Fibroblast of skin of left biceps (primary cell): Measurements from ENCODE around the gene EID1.
"Not testable (repeated sequence)": the region's sequence is repeated elsewhere in the genome, so short reads cannot be mapped to it uniquely, and the experiment has no call there.

Experiments used
- DNase-seq, 2 experiments: peaks; one replicate each; pipeline ENCODE4 v3.0.0-alpha.2; 2013; ENCODE audit warnings: low read depth in 2 of 2

Gene EID1

GRCh38 chr15:48877630-48878595 is at the start of gene EID1:
TSS of gene EID1 (plus strand) at chr15:48878134. CDS start at chr15:48878177, 43 bp downstream.
- DNase-seq = peak; percentile 85 to 86

- DNase-seq = no peak
Measured at GRCh38 chr15:48828471-48828870, 49.5 kb upstream of the EID1 start.

GRCh38 chr15:48828906-48829305 is 49.0 kb upstream of the EID1 start:
- DNase-seq = no peak

- no peak for DNase-seq
Measured at GRCh38 chr15:48832648-48833047, 45.3 kb upstream of the EID1 start.

- no peak for DNase-seq
Measured at GRCh38 chr15:48833526-48834239, 44.3 kb upstream of the EID1 start.

GRCh38 chr15:48834756-48835155 is 43.2 kb upstream of the EID1 start:
- DNase-seq = no peak

DNA sequence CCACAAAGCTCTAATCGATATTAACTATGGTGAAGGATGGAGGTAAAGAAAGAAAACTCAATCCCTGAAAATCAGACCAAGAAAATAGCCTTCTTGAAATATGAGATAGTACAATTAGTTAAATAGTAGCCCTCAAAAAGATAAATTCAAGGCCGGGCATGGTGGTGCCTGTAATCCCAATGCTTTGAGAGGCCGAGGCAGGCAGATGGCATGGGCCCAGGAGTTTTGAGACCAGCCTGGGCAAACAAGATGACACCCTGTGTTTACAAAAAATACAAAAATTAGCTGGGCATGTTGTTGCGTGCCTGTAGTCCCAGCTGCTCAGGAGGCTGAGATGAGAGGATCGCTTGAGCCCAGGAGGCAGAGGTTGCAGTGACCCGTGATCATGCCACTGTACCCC is 35.4 kb upstream of the EID1 start:
- DNase-seq = no peak

- no peak for DNase-seq
Measured at GRCh38 chr15:48845123-48845522, 32.8 kb upstream of the EID1 start.

DNA sequence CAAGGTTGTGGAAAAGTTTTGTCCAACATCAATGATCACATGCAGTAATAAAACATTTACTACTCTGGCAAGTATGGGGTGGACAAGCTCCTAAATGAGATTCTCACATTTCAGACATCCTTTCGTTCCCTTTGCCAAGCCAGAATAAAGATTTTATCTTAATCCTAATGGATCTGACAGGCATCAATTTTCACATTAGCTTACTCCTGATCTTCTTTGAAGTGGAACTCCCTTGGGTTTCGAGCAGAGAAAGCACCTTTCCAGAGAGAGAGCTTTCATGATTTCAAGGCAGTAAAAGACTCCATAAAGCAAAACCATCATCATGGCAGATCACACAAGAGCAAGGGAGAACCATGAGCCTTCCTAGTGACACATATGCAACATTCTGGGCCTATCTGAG is 27.3 kb upstream of the EID1 start:
- no peak for DNase-seq

DNA sequence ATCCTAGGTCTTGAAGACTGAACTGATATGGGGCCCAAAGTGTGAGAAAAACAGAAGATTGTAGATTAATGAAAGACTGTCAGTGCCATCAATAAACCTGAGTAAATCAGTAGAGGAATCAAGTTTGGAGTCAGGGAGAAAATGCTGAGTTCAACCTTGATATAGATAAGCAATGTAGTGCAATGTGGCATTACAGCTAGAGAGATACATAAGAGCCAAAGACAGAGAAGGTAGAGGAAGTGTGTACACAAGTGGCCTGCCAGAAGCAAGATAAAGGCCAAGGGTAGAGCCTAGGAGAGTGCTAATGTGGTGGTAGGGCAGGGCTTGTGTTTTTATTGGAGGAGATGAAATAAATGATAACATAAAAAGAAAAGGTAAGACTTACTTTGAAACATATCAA is 26.0 kb upstream of the EID1 start:
- no peak for DNase-seq

DNA sequence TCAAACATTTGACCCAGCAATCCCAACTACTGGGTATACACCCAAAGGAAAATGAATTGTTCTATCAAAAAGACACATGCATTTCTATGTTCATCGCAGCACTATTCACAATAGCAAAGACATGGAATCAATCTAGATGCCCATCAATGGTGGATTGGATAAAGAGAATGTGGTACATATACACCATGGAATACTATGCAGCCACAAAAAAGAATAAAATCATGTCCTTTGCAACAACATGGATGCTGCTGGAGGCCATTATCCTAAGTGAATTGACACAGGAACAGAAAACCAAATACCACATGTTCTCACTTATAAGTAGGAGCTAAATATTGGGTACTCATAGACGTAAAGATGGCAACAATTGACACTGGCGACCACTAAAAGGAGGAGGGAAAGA is 23.5 kb upstream of the EID1 start:
- not testable (repeated sequence) for DNase-seq

- DNase-seq = no peak
Measured at GRCh38 chr15:48855501-48856440, 22.2 kb upstream of the EID1 start.

- no peak for DNase-seq
Measured at GRCh38 chr15:48856942-48857341, 21.0 kb upstream of the EID1 start.

- DNase-seq = no peak
Measured at GRCh38 chr15:48858401-48858800, 19.5 kb upstream of the EID1 start.

DNA sequence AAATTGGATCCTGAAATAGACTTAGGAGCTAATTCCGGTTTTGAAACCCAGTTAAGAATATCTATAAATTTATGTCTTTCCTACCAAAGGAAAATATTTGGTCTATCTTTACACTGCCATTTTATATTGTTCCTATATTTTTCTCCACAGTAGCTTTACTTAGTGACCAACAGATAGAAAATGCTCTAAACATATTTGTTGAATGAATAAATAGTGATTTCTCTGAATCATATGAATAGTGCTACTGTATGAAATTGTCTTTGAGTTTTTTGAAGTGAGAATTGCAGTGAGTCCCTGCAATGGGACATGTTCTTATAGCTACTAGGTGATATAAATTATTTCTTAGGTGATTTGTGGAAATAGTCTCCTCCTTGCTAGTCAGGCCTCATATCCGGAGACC is 18.5 kb upstream of the EID1 start:
- no peak for DNase-seq

GRCh38 chr15:48861813-48862431 is 16.0 kb upstream of the EID1 start:
- DNase-seq = peak in 1 of 2 experiments; percentile 48

GRCh38 chr15:48862705-48863104 is 15.2 kb upstream of the EID1 start:
- DNase-seq = no peak

GRCh38 chr15:48865370-48866079 is 12.4 kb upstream of the EID1 start:
- DNase-seq = peak; percentile 50 to 51

DNA sequence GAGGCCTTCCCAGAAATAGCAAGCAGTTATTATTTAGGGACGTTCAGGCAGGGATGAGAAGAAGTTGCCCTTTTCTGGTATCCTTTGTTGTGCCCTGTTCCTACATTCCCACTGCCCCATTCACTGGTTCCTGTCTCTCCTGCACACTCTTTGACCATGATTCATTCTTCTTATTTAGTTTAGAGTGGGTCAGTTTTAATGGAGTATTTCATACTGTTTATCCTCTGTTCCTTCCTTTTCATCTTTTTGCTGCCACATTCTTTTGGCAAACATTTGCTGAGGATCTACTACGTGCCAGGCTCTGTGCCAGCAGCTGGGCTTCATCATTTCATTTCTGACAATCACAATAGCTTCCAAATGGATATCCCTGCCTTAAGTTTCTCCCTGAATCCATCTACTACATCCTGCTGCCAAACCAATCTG is 11.8 kb upstream of the EID1 start:
- no peak for DNase-seq

DNA sequence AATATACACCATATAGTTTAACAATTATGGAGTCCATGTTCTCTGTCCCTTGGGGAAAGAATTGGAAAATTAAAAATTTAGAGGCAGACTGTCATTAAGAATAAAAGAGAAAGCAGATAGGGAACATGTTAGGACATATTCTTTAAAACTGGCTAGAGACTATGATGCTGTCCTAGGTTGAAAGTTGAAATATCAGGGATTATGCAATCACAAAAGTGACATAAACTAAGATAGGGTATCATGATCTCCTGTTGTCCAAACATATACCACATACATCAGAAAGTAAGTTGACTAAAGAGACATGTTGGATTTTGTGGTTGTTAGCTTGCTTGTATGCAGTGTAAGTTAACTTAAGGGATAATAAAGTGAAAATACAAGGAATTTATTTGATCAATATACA is 9.9 kb upstream of the EID1 start:
- DNase-seq = no peak

DNA sequence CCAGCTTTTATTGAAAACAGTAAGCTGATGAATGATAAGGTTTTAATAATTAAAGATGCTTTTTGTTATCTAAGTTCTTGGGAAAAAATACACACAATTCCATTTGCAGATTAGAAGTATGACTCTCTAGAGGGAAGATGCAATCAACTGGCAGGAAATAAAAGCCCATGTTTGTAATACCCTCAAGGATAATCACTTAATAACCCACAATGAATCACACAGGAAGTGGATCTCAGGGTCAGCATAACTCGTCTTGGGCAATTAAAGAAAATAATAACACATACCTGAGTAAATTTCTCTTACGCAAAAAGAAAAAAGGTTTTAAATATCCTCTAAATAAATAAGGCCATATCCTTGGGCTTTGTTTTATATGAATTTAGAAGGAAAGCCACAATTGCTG is 9.4 kb upstream of the EID1 start:
- DNase-seq = no peak
